HG03060 (cell line): ENCODE data around the gene TNFRSF6B.
"Not testable (repeated sequence)": the region's sequence is repeated elsewhere in the genome, so short reads cannot be mapped to it uniquely, and the experiment has no call there.

Source experiments
- ATAC-seq: cut with Tn5 transposase; IDR thresholded peaks from one replicate; pipeline ENCODE4 v1.9.1; 2021; ENCODE audit warnings: low read depth, moderate number of reproducible peaks; ENCODE audit not compliant: unreplicated experiment

TNFRSF6B gene

GRCh38 chr20:63696628-63697356 is at the start of gene TNFRSF6B:
TNFRSF6B (plus strand) TSS chr20:63696652; CDS start chr20:63696768, 116 bp downstream.
- ATAC-seq = no peak

GRCh38 chr20:63648190-63648589 is 48.3 kb upstream of the TNFRSF6B start:
- ATAC-seq = no peak

GRCh38 chr20:63648895-63649589 is 47.4 kb upstream of the TNFRSF6B start:
- no peak for ATAC-seq

- not testable (repeated sequence) for ATAC-seq
These were observed 46.0 kb upstream of the TNFRSF6B start for GRCh38 chr20:63650486-63650885.

GRCh38 chr20:63651942-63652191 is 44.6 kb upstream of the TNFRSF6B start:
- no peak for ATAC-seq

GRCh38 chr20:63652192-63652980 is 44.1 kb upstream of the TNFRSF6B start:
- no peak for ATAC-seq

GRCh38 chr20:63653041-63653973 is 43.1 kb upstream of the TNFRSF6B start, which contains the start of gene STMN3:
STMN3 (minus strand) TSS chr20:63653424; CDS start chr20:63653345, 79 bp downstream.
- no peak for ATAC-seq

GRCh38 chr20:63653974-63654668 is 42.3 kb upstream of the TNFRSF6B start:
- no peak for ATAC-seq

- ATAC-seq = no peak
These were observed 41.2 kb upstream of the TNFRSF6B start for GRCh38 chr20:63655249-63655648.

- no peak for ATAC-seq
These were observed 40.0 kb upstream of the TNFRSF6B start for GRCh38 chr20:63656451-63656850.

GRCh38 chr20:63657260-63657936 is 39.1 kb upstream of the TNFRSF6B start:
- ATAC-seq = no peak

GRCh38 chr20:63657937-63658748 is 38.3 kb upstream of the TNFRSF6B start, which contains the start of gene RTEL1:
RTEL1 (plus strand) TSS chr20:63658312; CDS start chr20:63659403, 1,091 bp downstream.
- peak; percentile 66 for ATAC-seq

GRCh38 chr20:63658749-63659187 is 37.7 kb upstream of the TNFRSF6B start:
- no peak for ATAC-seq

GRCh38 chr20:63659370-63659769 is 37.1 kb upstream of the TNFRSF6B start:
- no peak for ATAC-seq

- not testable (repeated sequence) for ATAC-seq
These were observed 36.3 kb upstream of the TNFRSF6B start for GRCh38 chr20:63660174-63660573.

- no peak for ATAC-seq
These were observed 35.8 kb upstream of the TNFRSF6B start for GRCh38 chr20:63660622-63661021.

- ATAC-seq = no peak
These were observed 35.3 kb upstream of the TNFRSF6B start for GRCh38 chr20:63661108-63661507.
